H1 (cell line): ENCODE measurements around the gene ECSIT. TPM values are rescaled to one million over a fixed set of nuclear protein-coding genes. Genes with fewer than 3 reads are reported as not detected.
"Not testable (repeated sequence)": the region's sequence is repeated elsewhere in the genome, so short reads cannot be mapped to it uniquely, and the experiment has no call there.

Experiments
- CTCF ChIA-PET: fragments of 300-600 bp; sonication (Branson Sonifier 250); formaldehyde crosslinking; loops from one replicate; lab custom pipeline; 2021; ENCODE audit not compliant: partially characterized antibody; lab: Charles Lee
- POLR2A ChIA-PET: fragments of 300-600 bp; sonication (Branson Sonifier 250); formaldehyde crosslinking; loops from one replicate; lab custom pipeline; 2021; ENCODE audit warnings: inconsistent platforms; ENCODE audit not compliant: partially characterized antibody; lab: Charles Lee
- DNase-seq, 2 experiments: peaks; one replicate each; pipeline versions ENCODE4 v3.0.0 to v3.0.0-alpha.2; 2010 to 2022; ENCODE audit warnings: low spot score in 2 of 2, low read depth in 1 of 2, mixed read lengths in 1 of 2
- FAIRE-seq: peaks from 2 replicates; lab custom pipeline; 2011; peaks lifted over from hg19 to GRCh38; lab: Jason Lieb, UNC
- H2AFZ ChIP-seq: 2 replicates; pipeline ENCODE4 v1.8.1; 2012; ENCODE audit warnings: low read length, inconsistent platforms
- H2AK5ac ChIP-seq: 2 replicates; pipeline ENCODE4 v1.6.1; 2013; ENCODE audit warnings: low read depth, low read length
- H2BK120ac ChIP-seq: replicated peaks from 2 replicates; pipeline ENCODE3; 2013; ENCODE audit warnings: low read depth, low read length, inconsistent platforms
- H2BK12ac ChIP-seq: 2 replicates; pipeline ENCODE4 v1.6.1; 2013; ENCODE audit warnings: low read depth, low read length
- H2BK15ac ChIP-seq: 2 replicates; pipeline ENCODE4 v1.6.1; 2013; ENCODE audit warnings: low read length
- H2BK20ac ChIP-seq: 2 replicates; pipeline ENCODE4 v1.6.1; 2013; ENCODE audit warnings: low read length
- H2BK5ac ChIP-seq: 2 replicates; pipeline ENCODE4 v1.6.1; 2013; ENCODE audit warnings: low read depth, low read length
- H3K14ac ChIP-seq: 2 replicates; pipeline ENCODE4 v1.6.1; 2013; ENCODE audit warnings: inconsistent platforms; ENCODE audit not compliant: insufficient read length
- H3K18ac ChIP-seq: 2 replicates; pipeline ENCODE4 v1.6.1; 2013; ENCODE audit warnings: low read length; ENCODE audit errors: extremely low read depth
- H3K23ac ChIP-seq: 2 replicates; pipeline ENCODE4 v1.6.1; 2013; ENCODE audit warnings: inconsistent platforms; ENCODE audit not compliant: insufficient read length
- H3K23me2 ChIP-seq: 2 replicates; pipeline ENCODE4 v1.6.1; 2013; ENCODE audit warnings: low read depth, low read length
- H3K27ac ChIP-seq: 2 replicates; pipeline ENCODE4 v1.6.1; 2011; ENCODE audit warnings: low read depth, low read length, inconsistent platforms
- H3K27me3 ChIP-seq, 4 experiments: replicated peaks in 1 of 4; 1 replicate in 1 of 4; 2 replicates in 3 of 4; pipeline versions ENCODE4 v1.6.1 to v1.8.1; 2011 to 2013; ENCODE audit warnings: low read length in 3 of 4, mild to moderate bottlenecking in 3 of 4, inconsistent platforms in 2 of 4, mixed read lengths in 2 of 4, moderate library complexity in 1 of 4; ENCODE audit not compliant: control insufficient read depth in 3 of 4, insufficient read depth in 3 of 4; ENCODE audit errors: extremely low read depth in 1 of 4
- H3K36me3 ChIP-seq, 4 experiments: 2 replicates each; pipeline versions ENCODE4 v1.6.1 to v1.8.1; 2011 to 2013; ENCODE audit warnings: mild to moderate bottlenecking in 4 of 4, low read length in 3 of 4, moderate library complexity in 2 of 4, control low read depth in 1 of 4, inconsistent platforms in 1 of 4; ENCODE audit not compliant: insufficient read depth in 4 of 4, control insufficient read depth in 2 of 4
- H3K4ac ChIP-seq: replicated peaks from 2 replicates; pipeline ENCODE3; 2013; ENCODE audit warnings: low read length, low read depth, mixed read lengths, inconsistent platforms; ENCODE audit not compliant: insufficient read length
- H3K4me1 ChIP-seq, 4 experiments: replicated peaks in 1 of 4; 1 replicate in 1 of 4; 2 replicates in 3 of 4; pipeline versions ENCODE4 v1.6.1 to v1.8.1; 2011 to 2013; ENCODE audit warnings: low read length in 3 of 4, inconsistent platforms in 2 of 4, mixed read lengths in 1 of 4; ENCODE audit not compliant: insufficient read depth in 4 of 4, control insufficient read depth in 3 of 4
- H3K4me2 ChIP-seq, 2 experiments: 2 replicates each; pipeline versions ENCODE4 v1.6.1 to v1.8.1; 2011 to 2013; ENCODE audit warnings: low read depth in 2 of 2, low read length in 2 of 2, control low read depth in 1 of 2, inconsistent platforms in 1 of 2, mild to moderate bottlenecking in 1 of 2; ENCODE audit not compliant: insufficient read depth in 1 of 2
- H3K4me3 ChIP-seq, 4 experiments: fragments of 200-600, 300-600 bp in 1 of 4; sonication (generic), shearing (Covaris generic), sonication (Bioruptor Twin) in 1 of 4; 2 replicates each; pipeline versions ENCODE4 v1.5.1 to v1.8.1; 2011 to 2016; ENCODE audit warnings: low read length in 4 of 4, low read depth in 3 of 4, control low read depth in 2 of 4, inconsistent platforms in 2 of 4, mild to moderate bottlenecking in 2 of 4, mixed read lengths in 1 of 4, moderate library complexity in 1 of 4; ENCODE audit not compliant: insufficient read depth in 2 of 4; ENCODE audit errors: extremely low read depth in 1 of 4
- H3K56ac ChIP-seq: replicated peaks from 2 replicates; pipeline ENCODE3; 2013; ENCODE audit warnings: low read depth, mild to moderate bottlenecking, mixed read lengths, low read length, inconsistent platforms; ENCODE audit not compliant: insufficient read length
- H3K79me1 ChIP-seq: 2 replicates; pipeline ENCODE4 v1.6.1; 2013; ENCODE audit warnings: low read depth, low read length, control low read depth
- H3K79me2 ChIP-seq, 2 experiments: 2 replicates each; pipeline versions ENCODE4 v1.6.1 to v1.8.1; 2012 to 2013; ENCODE audit warnings: low read length in 2 of 2, mild to moderate bottlenecking in 2 of 2, inconsistent platforms in 1 of 2; ENCODE audit not compliant: insufficient read depth in 2 of 2, control insufficient read depth in 1 of 2
- H3K9ac ChIP-seq, 4 experiments: replicated peaks in 1 of 4; 1 replicate in 1 of 4; 2 replicates in 3 of 4; pipeline versions ENCODE4 v1.6.1 to v1.8.1; 2011 to 2013; ENCODE audit warnings: low read depth in 3 of 4, low read length in 3 of 4, control low read depth in 2 of 4, mild to moderate bottlenecking in 2 of 4, moderate library complexity in 2 of 4, inconsistent platforms in 1 of 4; ENCODE audit errors: extremely low read depth in 1 of 4
- H3K9me3 ChIP-seq, 2 experiments: 2 replicates each; pipeline versions ENCODE4 v1.6.1 to v1.8.1; 2012 to 2013; ENCODE audit warnings: mild to moderate bottlenecking in 2 of 2, moderate library complexity in 2 of 2, control low read depth in 1 of 2, inconsistent platforms in 1 of 2, low read depth in 1 of 2, low read length in 1 of 2, mixed read lengths in 1 of 2; ENCODE audit not compliant: insufficient read depth in 2 of 2
- H4K20me1 ChIP-seq, 2 experiments: replicated peaks in 1 of 2; 2 replicates each; pipeline versions ENCODE3 to v1.8.1; 2011 to 2013; ENCODE audit warnings: inconsistent platforms in 2 of 2, low read length in 2 of 2, mild to moderate bottlenecking in 1 of 2; ENCODE audit not compliant: insufficient read depth in 2 of 2, control insufficient read depth in 1 of 2
- H4K5ac ChIP-seq: 2 replicates; pipeline ENCODE4 v1.6.1; 2013; ENCODE audit warnings: low read length, low read depth, mixed read lengths, inconsistent platforms; ENCODE audit not compliant: insufficient read length
- H4K8ac ChIP-seq: 2 replicates; pipeline ENCODE4 v1.8.0; 2013; ENCODE audit warnings: mild to moderate bottlenecking, moderate library complexity, low read length, inconsistent platforms; ENCODE audit not compliant: insufficient read depth; ENCODE audit errors: extremely low read depth
- H4K91ac ChIP-seq: replicated peaks from 2 replicates; pipeline ENCODE3; 2013; ENCODE audit warnings: low read length, mixed read lengths, inconsistent platforms; ENCODE audit not compliant: insufficient read length
- WGBS, 2 experiments: shearing (Covaris generic) in 1 of 2; methylation state at CpG; one replicate each; pipeline versions ENCODE4 v1.1.6 to v1.1.7; 2013 to 2015; ENCODE audit warnings: low lambda C conversion rate in 2 of 2, mixed read lengths in 2 of 2, inconsistent platforms in 1 of 2, low coverage in 1 of 2, missing lambda C conversion rate in 1 of 2; ENCODE audit not compliant: insufficient replicate concordance in 2 of 2, insufficient coverage in 1 of 2, insufficient read length in 1 of 2; ENCODE audit errors: extremely low coverage in 1 of 2, missing lambda C conversion rate in 1 of 2; 5-methylcytosine and 5-hydroxymethylcytosine counted together
- polyA plus RNA-seq, 7 experiments: library from polyadenylated mRNA; depleted of rRNA in 3 of 7; stranded (reverse) in 5 of 7; unstranded in 2 of 7; fragments of >200 nt in 5 of 7; fragments of 200-250 nt in 2 of 7; gene quantifications; 1 replicate in 5 of 7; 2 replicates in 1 of 7; 4 replicates in 1 of 7; pipeline versions ENCODE4 v1.2.1 to v1.2.3, GENCODE V29; 2011 to 2013; ENCODE audit warnings: missing spikeins in 2 of 7, mixed read lengths in 2 of 7
- total RNA-seq: library from RNA; stranded (reverse); fragmentation: NEBNext Ultra II Directional; extraction: Animal tissue kit (Norgen Biotek cat#: 25700); gene quantifications from 2 replicates; pipeline ENCODE4 v1.2.1, GENCODE V29; 2021

The ECSIT gene
- total and polyA plus RNA-seq, 2 of the 8 experiments (the other 6 are each of a cell fraction or from before 2014, with no cell fraction given): 55.7 to 74.1 TPM

GRCh38 chr19:11468266-11468845 is 60.6 kb downstream of the ECSIT start:
- H2BK12ac ChIP-seq, H2BK120ac ChIP-seq, H4K91ac ChIP-seq, H4K8ac ChIP-seq, H3K4me3 ChIP-seq, H3K36me3 ChIP-seq, H3K56ac ChIP-seq, H2AFZ ChIP-seq, H2AK5ac ChIP-seq, H3K79me1 ChIP-seq, H3K23me2 ChIP-seq, FAIRE-seq, H3K9me3 ChIP-seq, H3K27me3 ChIP-seq, DNase-seq, H4K20me1 ChIP-seq, H3K27ac ChIP-seq, H4K5ac ChIP-seq, H3K18ac ChIP-seq, H3K14ac ChIP-seq, H2BK20ac ChIP-seq, H3K79me2 ChIP-seq, H3K4me2 ChIP-seq, H3K4ac ChIP-seq, H2BK5ac ChIP-seq, H2BK15ac ChIP-seq, H3K9ac ChIP-seq, H3K23ac ChIP-seq: not testable (repeated sequence)
- CTCF ChIA-PET: interaction anchor here (0.7 to 3.4 kb wide), 7 partner anchors 10 to 229 kb away, joined by 3 to 17 read pairs (median 4); partner anchors contain the start of genes ODAD3 and PRKCSH
- POLR2A ChIA-PET: interaction anchor here (1.3 to 1.7 kb wide), 2 partner anchors 13 to 83 kb away, joined by 3 read pairs; no protein-coding TSS in a partner anchor
- WGBS, 2 experiments: 92% methylated on average over 7 of the region's 8 CpGs; no CpG with 5 or more reads in 1 of the 2 experiments
- peaks cover 4 to 15% (median 10%) of the 10 kb centered on the region in 4 experiments; a peak in 6 of 7 replicates for H3K4me1 ChIP-seq
